ENCODE results near the gene BLACAT1. TPM values are rescaled to one million over a fixed set of nuclear protein-coding genes. Genes with fewer than 3 reads are reported as not detected.

BLACAT1 gene
- total RNA-seq: under 1 TPM; 0.25 to 0.32 TPM

- ChIA-PET CTCF (interaction anchor here (0.6 to 1.0 kb wide), 5 partner anchors 15 to 197 kb away, joined by 3 to 5 read pairs (median 3); no protein-coding TSS in a partner anchor), POLR2A (interaction anchor here (0.7 kb wide), 1 partner anchor 222 kb away, joined by 3 read pairs; no protein-coding TSS in a partner anchor)
- intact Hi-C loops (cut with DNase I, micrococcal nuclease): no loop called here
- ATAC-seq (no peak), DNase-seq (no peak)
- Mint-ChIP-seq H3K27me3 (peaks cover 68% of the 10 kb centered on the region), H3K4me1 (peaks cover 9% of the 10 kb centered on the region), H3K9me3 (ENCODE audit: low read depth) (no peaks in the 10 kb centered on the region), H3K4me3 (peak within 1 kb of the TSS; percentile 53), H3K36me3 (ENCODE audit: low read depth) (no peaks in the 10 kb centered on the region), H3K27ac (no peak within 1 kb of the TSS)
Measured at GRCh38 chr1:205455581-205456382, at the start of gene BLACAT1. BLACAT1 (minus strand) TSS chr1:205456045.

- H3K4me1 Mint-ChIP-seq: peaks cover 13% of the 10 kb centered on the region
- H3K27me3 Mint-ChIP-seq: no peaks in the 10 kb centered on the region
- H3K9me3 Mint-ChIP-seq (ENCODE audit: low read depth): no peaks in the 10 kb centered on the region
- DNase-seq (no peak), ATAC-seq (peak; percentile 18)
- CTCF ChIA-PET: interaction anchor here (0.8 to 1.0 kb wide), 3 partner anchors 19 to 154 kb away, joined by 3 to 4 read pairs (median 3); no protein-coding TSS in a partner anchor
- H3K4me3 Mint-ChIP-seq: peak overlapping the region; percentile 65
- H3K36me3 Mint-ChIP-seq (ENCODE audit: low read depth): no peaks in the 10 kb centered on the region
- H3K27ac Mint-ChIP-seq: peak overlapping the region; percentile 33
- POLR2A ChIA-PET: no interaction called here
- intact Hi-C loops (cut with DNase I, micrococcal nuclease): no loop called here
Measured at GRCh38 chr1:205505076-205505729, 49.4 kb upstream of the BLACAT1 start.

- intact Hi-C loops (cut with DNase I, micrococcal nuclease): no loop called here
- ATAC-seq (peak; percentile 77), DNase-seq (peak; percentile 66)
- Mint-ChIP-seq H3K27me3 (no peaks in the 10 kb centered on the region), H3K9me3 (ENCODE audit: low read depth) (no peaks in the 10 kb centered on the region), H3K4me3 (peak within 1 kb of the TSS; percentile 65), H3K27ac (peak within 1 kb of the TSS; percentile 33), H3K36me3 (ENCODE audit: low read depth) (no peaks in the 10 kb centered on the region), H3K4me1 (peaks cover 13% of the 10 kb centered on the region)
- POLR2A ChIA-PET: no interaction called here
- CTCF ChIA-PET: interaction anchor here (0.8 kb wide), 1 partner anchor 20 kb away, joined by 3 read pairs; no protein-coding TSS in a partner anchor
Measured at GRCh38 chr1:205504311-205505075, 48.6 kb upstream of the BLACAT1 start, which contains the start of gene CDK18. CDK18 (plus strand) TSS chr1:205504669; CDS start chr1:205523168, 18,499 bp downstream.

GRCh38 chr1:205502992-205503391 lies 47.1 kb upstream of the BLACAT1 start:
- POLR2A ChIA-PET: interaction anchor here (0.6 kb wide), 1 partner anchor 503 kb away, joined by 7 read pairs; no protein-coding TSS in a partner anchor
- Mint-ChIP-seq H3K4me1 (peaks cover 13% of the 10 kb centered on the region), H3K36me3 (ENCODE audit: low read depth) (no peaks in the 10 kb centered on the region), H3K27ac (no peak overlapping the region), H3K9me3 (ENCODE audit: low read depth) (no peaks in the 10 kb centered on the region), H3K4me3 (no peak overlapping the region), H3K27me3 (no peaks in the 10 kb centered on the region)
- CTCF ChIA-PET: interaction anchor here (0.8 to 2.2 kb wide), 4 partner anchors 10 to 21 kb away, joined by 3 to 13 read pairs (median 6); no protein-coding TSS in a partner anchor
- intact Hi-C loops (cut with DNase I, micrococcal nuclease): no loop called here
- DNase-seq (no peak), ATAC-seq (no peak)

- ATAC-seq (no peak), DNase-seq (no peak)
- no peak overlapping the region for H3K4me3 Mint-ChIP-seq
- peaks cover 13% of the 10 kb centered on the region for H3K4me1 Mint-ChIP-seq
- no peak overlapping the region for H3K27ac Mint-ChIP-seq
- ChIA-PET POLR2A (no interaction called here), CTCF (interaction anchor here (0.7 to 2.2 kb wide), 6 partner anchors 9 to 232 kb away, joined by 3 to 13 read pairs (median 4); no protein-coding TSS in a partner anchor)
- intact Hi-C loops (cut with DNase I, micrococcal nuclease): no loop called here
- H3K9me3 Mint-ChIP-seq (ENCODE audit: low read depth): no peaks in the 10 kb centered on the region
- no peaks in the 10 kb centered on the region for H3K36me3 Mint-ChIP-seq (ENCODE audit: low read depth)
- H3K27me3 Mint-ChIP-seq: no peaks in the 10 kb centered on the region
Measured at GRCh38 chr1:205502111-205502810, 46.4 kb upstream of the BLACAT1 start.

- CTCF ChIA-PET: interaction anchor here (0.7 to 3.0 kb wide), 4 partner anchors 11 to 24 kb away, joined by 3 to 21 read pairs (median 6); no protein-coding TSS in a partner anchor
- ATAC-seq (no peak), DNase-seq (no peak)
- intact Hi-C loops (cut with DNase I, micrococcal nuclease): no loop called here
- peaks cover 2% of the 10 kb centered on the region for H3K27me3 Mint-ChIP-seq
- POLR2A ChIA-PET: no interaction called here
- no peak overlapping the region for H3K4me3 Mint-ChIP-seq
- no peaks in the 10 kb centered on the region for H3K9me3 Mint-ChIP-seq (ENCODE audit: low read depth)
- no peaks in the 10 kb centered on the region for H3K36me3 Mint-ChIP-seq (ENCODE audit: low read depth)
- peaks cover 12% of the 10 kb centered on the region for H3K4me1 Mint-ChIP-seq
- no peak overlapping the region for H3K27ac Mint-ChIP-seq
Measured at GRCh38 chr1:205500240-205501233, 44.7 kb upstream of the BLACAT1 start.

- CTCF ChIA-PET: interaction anchor here (0.8 to 3.1 kb wide), 4 partner anchors 11 to 79 kb away, joined by 3 to 21 read pairs (median 8); no protein-coding TSS in a partner anchor
- H3K36me3 Mint-ChIP-seq (ENCODE audit: low read depth): no peaks in the 10 kb centered on the region
- no peak for ATAC-seq
Measured at GRCh38 chr1:205499789-205500188, 43.9 kb upstream of the BLACAT1 start.

GRCh38 chr1:205497351-205497750 lies 41.5 kb upstream of the BLACAT1 start:
- no peaks in the 10 kb centered on the region for H3K36me3 Mint-ChIP-seq (ENCODE audit: low read depth)
- DNase-seq: no peak
- H3K9me3 Mint-ChIP-seq (ENCODE audit: low read depth): no peaks in the 10 kb centered on the region
- H3K4me1 Mint-ChIP-seq: no peaks in the 10 kb centered on the region
- intact Hi-C loops (cut with DNase I, micrococcal nuclease): no loop called here
- ATAC-seq: no peak
- no peak overlapping the region for H3K27ac Mint-ChIP-seq
- ChIA-PET CTCF (interaction anchor here (1.0 to 3.1 kb wide), 2 partner anchors 9 to 11 kb away, joined by 4 to 14 read pairs; no protein-coding TSS in a partner anchor), POLR2A (no interaction called here)
- no peak overlapping the region for H3K4me3 Mint-ChIP-seq
- H3K27me3 Mint-ChIP-seq: peaks cover 5% of the 10 kb centered on the region

More at GRCh38 chr1:205499789-205500188, 43.9 kb upstream of the BLACAT1 start:
- peaks cover 5% of the 10 kb centered on the region for H3K4me1 Mint-ChIP-seq
- H3K27me3 Mint-ChIP-seq: peaks cover 2% of the 10 kb centered on the region
- POLR2A ChIA-PET: no interaction called here
- DNase-seq: no peak
- intact Hi-C loops (cut with DNase I, micrococcal nuclease): no loop called here
- no peak overlapping the region for H3K4me3 Mint-ChIP-seq
- no peak overlapping the region for H3K27ac Mint-ChIP-seq
- no peaks in the 10 kb centered on the region for H3K9me3 Mint-ChIP-seq (ENCODE audit: low read depth)

GRCh38 chr1:205496661-205497060 lies 40.8 kb upstream of the BLACAT1 start:
- no peak for DNase-seq
- intact Hi-C loops (cut with DNase I, micrococcal nuclease): no loop called here
- ChIA-PET POLR2A (no interaction called here), CTCF (interaction anchor here (0.6 kb wide), 1 partner anchor 131 kb away, joined by 3 read pairs; no protein-coding TSS in a partner anchor)
- Mint-ChIP-seq H3K27ac (no peak overlapping the region), H3K9me3 (ENCODE audit: low read depth) (no peaks in the 10 kb centered on the region), H3K36me3 (ENCODE audit: low read depth) (no peaks in the 10 kb centered on the region), H3K4me3 (no peak overlapping the region), H3K27me3 (peaks cover 7% of the 10 kb centered on the region), H3K4me1 (no peaks in the 10 kb centered on the region)
- ATAC-seq: no peak
